ENCODE data around the gene MGAM2.

The MGAM2 gene

GRCh38 chr7:142194201-142194600 is 82.7 kb downstream of the MGAM2 start:
- TF ChIP-seq, protein P1, sequence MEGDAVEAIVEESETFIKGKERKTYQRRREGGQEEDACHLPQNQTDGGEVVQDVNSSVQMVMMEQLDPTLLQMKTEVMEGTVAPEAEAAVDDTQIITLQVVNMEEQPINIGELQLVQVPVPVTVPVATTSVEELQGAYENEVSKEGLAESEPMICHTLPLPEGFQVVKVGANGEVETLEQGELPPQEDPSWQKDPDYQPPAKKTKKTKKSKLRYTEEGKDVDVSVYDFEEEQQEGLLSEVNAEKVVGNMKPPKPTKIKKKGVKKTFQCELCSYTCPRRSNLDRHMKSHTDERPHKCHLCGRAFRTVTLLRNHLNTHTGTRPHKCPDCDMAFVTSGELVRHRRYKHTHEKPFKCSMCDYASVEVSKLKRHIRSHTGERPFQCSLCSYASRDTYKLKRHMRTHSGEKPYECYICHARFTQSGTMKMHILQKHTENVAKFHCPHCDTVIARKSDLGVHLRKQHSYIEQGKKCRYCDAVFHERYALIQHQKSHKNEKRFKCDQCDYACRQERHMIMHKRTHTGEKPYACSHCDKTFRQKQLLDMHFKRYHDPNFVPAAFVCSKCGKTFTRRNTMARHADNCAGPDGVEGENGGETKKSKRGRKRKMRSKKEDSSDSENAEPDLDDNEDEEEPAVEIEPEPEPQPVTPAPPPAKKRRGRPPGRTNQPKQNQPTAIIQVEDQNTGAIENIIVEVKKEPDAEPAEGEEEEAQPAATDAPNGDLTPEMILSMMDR (IDR thresholded peaks at IDR 0.05; ENCODE audit: borderline replicate concordance, control extremely low read depth, extremely low read depth, insufficient read depth, missing control alignments): no peak
- DNase-seq (ENCODE audit: low spot score): no peak
- in situ Hi-C loops (cut with MboI; ENCODE audit: low sequenced_read_pairs, unreplicated experiment): no loop called here

DNA sequence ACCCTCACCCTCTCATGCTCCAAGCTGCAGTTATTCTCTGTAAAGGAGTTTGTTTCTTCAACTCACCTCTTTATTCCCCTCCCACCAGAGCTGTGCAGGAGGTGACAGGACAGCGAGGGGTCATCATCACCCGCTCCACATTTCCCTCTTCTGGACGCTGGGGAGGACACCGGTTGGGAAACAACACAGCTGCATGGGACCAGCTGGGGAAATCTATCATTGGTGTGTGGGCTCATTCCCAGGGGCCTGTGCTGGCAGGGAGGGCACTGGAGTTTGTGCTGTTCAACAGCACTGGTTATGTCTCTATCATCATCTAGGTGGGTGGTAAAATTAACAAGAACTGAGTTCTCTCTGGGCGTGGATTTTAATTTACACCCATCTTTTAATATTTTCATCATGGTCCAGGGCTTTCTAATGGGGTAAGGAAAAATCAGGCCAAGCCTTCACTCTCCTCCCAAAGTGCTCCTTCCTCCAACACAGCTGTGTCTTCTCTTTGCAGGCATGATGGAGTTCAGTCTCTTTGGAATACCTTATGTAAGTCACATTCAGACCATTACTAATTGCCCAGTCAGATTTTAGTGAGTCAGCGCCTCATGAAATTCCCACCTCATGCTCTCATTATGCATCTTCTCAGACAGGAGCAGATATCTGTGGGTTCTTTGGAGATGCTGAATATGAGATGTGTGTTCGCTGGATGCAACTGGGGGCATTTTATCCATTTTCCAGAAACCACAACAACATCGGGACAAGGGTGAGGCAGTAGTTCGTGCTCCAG is 84.7 kb downstream of the MGAM2 start:
- TF ChIP-seq, protein P1 (IDR thresholded peaks at IDR 0.05; ENCODE audit: borderline replicate concordance, control extremely low read depth, extremely low read depth, insufficient read depth, missing control alignments): no peak
- in situ Hi-C loops (cut with MboI; ENCODE audit: low sequenced_read_pairs, unreplicated experiment): no loop called here
- DNase-seq (ENCODE audit: low spot score): no peak

- DNase-seq (ENCODE audit: low spot score): no peak
- TF ChIP-seq, protein P1 (IDR thresholded peaks at IDR 0.05; ENCODE audit: borderline replicate concordance, control extremely low read depth, extremely low read depth, insufficient read depth, missing control alignments): no peak
- in situ Hi-C loops (cut with MboI; ENCODE audit: low sequenced_read_pairs, unreplicated experiment): no loop called here
Measured at GRCh38 chr7:142200206-142200605, 88.7 kb downstream of the MGAM2 start.

DNA sequence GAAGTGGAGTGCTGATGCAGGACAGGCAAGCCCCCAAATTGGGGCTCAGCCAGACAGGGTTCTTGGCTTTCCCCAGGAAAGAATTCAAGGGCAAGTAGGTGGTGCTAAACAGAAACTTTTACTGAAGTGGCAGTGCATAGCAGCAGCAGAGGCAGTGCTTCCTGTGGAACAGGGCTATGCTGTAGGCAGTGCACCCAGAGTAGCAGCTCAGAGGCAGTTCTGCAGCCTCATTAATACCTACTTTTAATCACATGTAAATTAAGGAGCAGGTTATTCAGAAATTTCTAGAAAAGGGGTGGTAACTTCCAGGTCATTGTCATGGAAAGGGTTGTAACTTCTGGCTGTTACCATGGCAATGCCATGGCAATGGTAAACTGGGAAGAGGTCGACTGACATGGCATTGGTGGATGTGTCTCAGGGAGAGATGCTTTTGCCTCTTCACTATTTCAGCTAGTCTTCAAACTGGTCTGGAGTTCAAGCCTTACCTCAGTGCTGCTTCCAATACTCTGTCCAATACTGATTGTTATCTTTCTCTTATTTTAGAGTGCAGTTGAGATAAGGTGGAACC is 117.1 kb downstream of the MGAM2 start:
- in situ Hi-C loops (cut with MboI; ENCODE audit: low sequenced_read_pairs, unreplicated experiment): no loop called here
- DNase-seq (ENCODE audit: low spot score): no peak
- TF ChIP-seq, protein P1 (IDR thresholded peaks at IDR 0.05; ENCODE audit: borderline replicate concordance, control extremely low read depth, extremely low read depth, insufficient read depth, missing control alignments): no peak

- in situ Hi-C loops (cut with MboI; ENCODE audit: low sequenced_read_pairs, unreplicated experiment): no loop called here
- TF ChIP-seq, protein P1 (IDR thresholded peaks at IDR 0.05; ENCODE audit: borderline replicate concordance, control extremely low read depth, extremely low read depth, insufficient read depth, missing control alignments): no peak
Measured at GRCh38 chr7:142231716-142232115, 120.2 kb downstream of the MGAM2 start.

DNA sequence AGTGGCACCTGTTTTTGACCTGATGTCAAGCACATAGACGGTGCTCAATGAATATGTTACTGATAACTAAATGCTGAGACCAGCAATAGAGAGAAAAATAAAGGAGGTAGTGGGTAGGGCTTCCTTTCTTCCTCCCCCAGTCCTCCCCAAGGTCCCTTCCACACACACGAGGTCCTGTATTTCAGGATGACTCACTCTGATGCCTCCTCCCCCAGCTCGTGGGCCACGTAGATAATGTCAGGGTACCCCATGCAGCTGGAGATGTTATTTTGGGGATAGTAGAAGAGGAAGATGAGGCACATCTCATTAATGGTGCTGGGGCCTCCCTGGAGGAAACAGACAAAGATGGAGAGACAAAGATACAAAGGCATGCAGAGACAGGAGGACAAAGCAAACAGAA is 129.0 kb downstream of the MGAM2 start:
- TF ChIP-seq, protein P1 (IDR thresholded peaks at IDR 0.05; ENCODE audit: borderline replicate concordance, control extremely low read depth, extremely low read depth, insufficient read depth, missing control alignments): no peak
- DNase-seq (ENCODE audit: low spot score): no peak

More at GRCh38 chr7:142231716-142232115, 120.2 kb downstream of the MGAM2 start:
- peak; percentile 25 for DNase-seq (ENCODE audit: low spot score)

More for the DNA sequence above, 129.0 kb downstream of the MGAM2 start:
- in situ Hi-C loops (cut with MboI; ENCODE audit: low sequenced_read_pairs, unreplicated experiment): no loop called here

Measured in GM13976 (cell line).